ENCODE measurements around the gene TRHDE.

The TRHDE gene

DNA sequence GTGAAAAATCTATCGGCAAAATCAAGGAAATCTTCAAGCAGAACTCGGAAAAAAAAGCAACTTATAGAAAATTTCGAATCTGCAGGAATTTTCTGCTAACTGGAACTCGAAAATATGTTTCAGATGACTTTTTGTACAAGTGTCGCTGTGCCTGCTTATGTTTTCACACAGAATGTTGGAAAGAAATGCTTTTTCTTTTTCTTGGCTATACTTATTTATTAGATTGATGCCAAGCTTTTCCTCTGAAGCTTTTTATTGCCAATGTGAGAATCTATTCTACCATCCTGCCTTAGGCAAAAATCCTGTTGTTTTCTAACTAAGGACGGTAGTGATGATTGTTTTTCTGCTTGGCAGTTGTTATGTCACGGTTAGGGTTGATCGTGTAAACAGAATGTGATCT, 65.8 kb downstream of the TRHDE start:
- Histone ChIP-seq H3K27ac (no peak overlapping the region), H3K36me3 (replicated peaks) (no peaks in the 10 kb centered on the region), H3K4me3 (ENCODE audit: low read depth, low read length) (no peak overlapping the region), H3K27me3 (replicated peaks) (no peaks in the 10 kb centered on the region)
- TF ChIP-seq, protein P1, sequence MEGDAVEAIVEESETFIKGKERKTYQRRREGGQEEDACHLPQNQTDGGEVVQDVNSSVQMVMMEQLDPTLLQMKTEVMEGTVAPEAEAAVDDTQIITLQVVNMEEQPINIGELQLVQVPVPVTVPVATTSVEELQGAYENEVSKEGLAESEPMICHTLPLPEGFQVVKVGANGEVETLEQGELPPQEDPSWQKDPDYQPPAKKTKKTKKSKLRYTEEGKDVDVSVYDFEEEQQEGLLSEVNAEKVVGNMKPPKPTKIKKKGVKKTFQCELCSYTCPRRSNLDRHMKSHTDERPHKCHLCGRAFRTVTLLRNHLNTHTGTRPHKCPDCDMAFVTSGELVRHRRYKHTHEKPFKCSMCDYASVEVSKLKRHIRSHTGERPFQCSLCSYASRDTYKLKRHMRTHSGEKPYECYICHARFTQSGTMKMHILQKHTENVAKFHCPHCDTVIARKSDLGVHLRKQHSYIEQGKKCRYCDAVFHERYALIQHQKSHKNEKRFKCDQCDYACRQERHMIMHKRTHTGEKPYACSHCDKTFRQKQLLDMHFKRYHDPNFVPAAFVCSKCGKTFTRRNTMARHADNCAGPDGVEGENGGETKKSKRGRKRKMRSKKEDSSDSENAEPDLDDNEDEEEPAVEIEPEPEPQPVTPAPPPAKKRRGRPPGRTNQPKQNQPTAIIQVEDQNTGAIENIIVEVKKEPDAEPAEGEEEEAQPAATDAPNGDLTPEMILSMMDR (IDR thresholded peaks at IDR 0.05; ENCODE audit: low read depth, low read length, missing control alignments), result no peak
- no peak for DNase-seq
- in situ Hi-C loops (cut with HindIII; ENCODE audit: low pct_ligation_motif_present, low sequenced_read_pairs), result no loop called here

DNA sequence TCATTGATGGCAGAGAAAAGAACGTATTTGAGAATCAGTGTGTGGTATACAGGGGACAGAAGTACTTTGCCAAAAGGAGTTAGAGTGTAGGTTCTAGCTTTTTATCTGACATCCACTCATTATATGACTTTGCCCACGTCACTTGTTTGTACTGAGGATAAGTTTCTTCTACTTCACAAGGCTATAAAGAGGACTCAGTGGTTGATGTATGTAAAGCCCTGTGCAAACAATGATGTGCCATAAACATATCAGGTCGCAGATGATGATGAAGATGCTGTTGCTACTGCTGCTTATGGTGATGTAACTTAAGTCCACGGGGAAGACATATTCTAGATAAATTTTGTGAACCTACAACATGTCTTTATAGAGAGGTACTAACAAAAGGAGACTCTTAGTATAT, 66.3 kb downstream of the TRHDE start:
- TF ChIP-seq, protein P1 (IDR thresholded peaks at IDR 0.05; ENCODE audit: low read depth, low read length, missing control alignments), result no peak
- Histone ChIP-seq H3K27me3 (replicated peaks) (no peaks in the 10 kb centered on the region), H3K36me3 (replicated peaks) (no peaks in the 10 kb centered on the region), H3K4me3 (ENCODE audit: low read depth, low read length) (no peak overlapping the region), H3K27ac (no peak overlapping the region)
- no peak for DNase-seq
- in situ Hi-C loops (cut with HindIII; ENCODE audit: low pct_ligation_motif_present, low sequenced_read_pairs), result no loop called here

DNA sequence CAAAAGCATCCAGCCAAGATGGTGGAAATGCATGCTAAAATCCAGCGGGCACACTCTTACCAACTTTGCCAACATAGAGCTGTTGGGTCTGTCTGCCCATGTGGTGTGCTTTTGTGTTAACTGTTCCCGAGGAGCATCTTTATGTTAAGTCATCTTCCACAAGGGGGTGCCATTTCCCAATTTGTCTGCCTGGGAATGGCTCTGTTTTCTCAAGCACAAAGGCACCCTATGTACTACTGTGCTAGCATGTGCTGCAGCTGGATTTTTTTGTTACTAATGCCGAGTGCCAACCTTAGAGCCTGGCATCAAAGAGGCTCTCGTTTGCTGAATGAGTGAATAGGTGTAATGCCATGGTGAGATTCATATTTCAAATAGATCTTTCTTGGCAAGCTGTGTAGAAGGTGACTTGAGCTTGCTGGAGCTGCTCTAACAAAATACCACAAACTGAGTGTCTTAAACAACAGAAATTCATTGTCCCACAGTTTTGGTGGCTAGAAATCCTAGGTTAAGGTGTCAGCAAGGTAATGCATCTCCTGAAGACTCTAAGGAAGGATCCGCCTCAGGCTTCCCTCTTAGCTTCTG, 74.3 kb downstream of the TRHDE start:
- Histone ChIP-seq H3K36me3 (replicated peaks) (no peaks in the 10 kb centered on the region), H3K27ac (no peak overlapping the region), H3K27me3 (replicated peaks) (no peaks in the 10 kb centered on the region), H3K4me3 (ENCODE audit: low read depth, low read length) (no peak overlapping the region)
- TF ChIP-seq, protein P1 (IDR thresholded peaks at IDR 0.05; ENCODE audit: low read depth, low read length, missing control alignments), result peak; percentile 71
- in situ Hi-C loops (cut with HindIII; ENCODE audit: low pct_ligation_motif_present, low sequenced_read_pairs), result no loop called here
- DNase-seq, result peak; percentile 73

DNA sequence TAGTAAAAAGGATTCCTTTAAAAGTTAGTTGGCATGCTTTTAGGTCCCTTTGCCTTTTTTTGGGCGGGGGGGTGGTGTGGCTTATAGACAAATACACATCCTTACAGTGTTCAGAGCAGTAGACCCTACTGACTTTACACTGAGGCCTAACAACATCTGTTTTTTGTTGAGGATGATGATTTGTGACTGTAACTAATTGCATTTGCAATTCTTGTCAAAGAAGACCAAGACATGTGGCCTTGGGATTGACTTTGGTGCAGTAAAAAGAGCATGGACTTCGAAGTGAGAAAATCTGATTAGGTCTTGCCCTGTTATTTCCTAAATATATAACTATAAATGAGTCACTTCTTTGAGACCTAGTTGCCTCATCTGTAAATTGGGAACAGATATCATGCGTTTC, 77.3 kb downstream of the TRHDE start:
- no peaks in the 10 kb centered on the region for H3K36me3 ChIP-seq (replicated peaks)
- no peak overlapping the region for H3K4me3 ChIP-seq (ENCODE audit: low read depth, low read length)
- DNase-seq, result no peak
- TF ChIP-seq, protein P1 (IDR thresholded peaks at IDR 0.05; ENCODE audit: low read depth, low read length, missing control alignments), result no peak
- in situ Hi-C loops (cut with HindIII; ENCODE audit: low pct_ligation_motif_present, low sequenced_read_pairs), result no loop called here
- no peak overlapping the region for H3K27ac ChIP-seq
- H3K27me3 ChIP-seq (replicated peaks), result no peaks in the 10 kb centered on the region

DNA sequence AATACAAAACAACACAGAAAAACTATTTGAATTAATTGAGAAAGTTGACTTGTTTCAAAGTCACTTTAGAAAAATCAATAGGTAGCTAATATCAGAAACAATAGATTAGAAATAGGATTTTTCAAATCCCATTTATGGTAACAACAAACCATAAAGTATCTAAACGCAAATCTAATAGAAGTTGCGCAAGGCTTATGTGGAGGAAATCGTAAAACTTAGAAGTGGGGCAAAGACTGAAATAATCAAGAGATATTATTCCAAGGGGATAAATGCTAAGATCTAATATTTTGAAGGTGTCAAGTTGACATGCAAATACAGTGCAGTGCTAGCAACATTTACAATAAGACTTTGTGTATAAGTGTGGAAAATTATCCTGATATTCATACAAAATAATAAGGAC, 87.2 kb downstream of the TRHDE start:
- H3K27ac ChIP-seq, result no peak overlapping the region
- no peaks in the 10 kb centered on the region for H3K27me3 ChIP-seq (replicated peaks)
- TF ChIP-seq, protein P1 (IDR thresholded peaks at IDR 0.05; ENCODE audit: low read depth, low read length, missing control alignments), result no peak
- in situ Hi-C loops (cut with HindIII; ENCODE audit: low pct_ligation_motif_present, low sequenced_read_pairs), result no loop called here
- no peak for DNase-seq
- H3K36me3 ChIP-seq (replicated peaks), result no peaks in the 10 kb centered on the region
- no peak overlapping the region for H3K4me3 ChIP-seq (ENCODE audit: low read depth, low read length)

DNA sequence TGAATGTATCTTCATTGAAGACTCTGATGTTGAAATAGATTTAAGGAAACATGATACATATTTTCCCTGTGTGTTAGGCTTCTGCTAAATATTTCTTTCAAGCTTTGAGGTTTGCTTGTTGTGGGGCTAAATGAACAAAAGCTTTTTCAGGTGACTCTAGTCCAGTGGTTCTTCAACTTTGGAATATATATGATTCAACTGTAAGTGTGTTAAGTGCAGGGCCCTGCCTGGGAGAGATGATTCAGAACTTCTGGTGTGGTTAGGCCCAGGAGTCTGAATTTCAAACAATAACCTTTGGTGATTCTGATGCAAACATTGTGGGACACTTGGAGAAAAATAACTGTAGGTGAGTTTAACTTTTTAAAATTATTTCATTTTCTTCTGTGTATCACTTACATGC, 93.0 kb downstream of the TRHDE start:
- no peaks in the 10 kb centered on the region for H3K36me3 ChIP-seq (replicated peaks)
- H3K4me3 ChIP-seq (ENCODE audit: low read depth, low read length), result no peak overlapping the region
- H3K27me3 ChIP-seq (replicated peaks), result no peaks in the 10 kb centered on the region
- H3K27ac ChIP-seq, result no peak overlapping the region
- in situ Hi-C loops (cut with HindIII; ENCODE audit: low pct_ligation_motif_present, low sequenced_read_pairs), result no loop called here
- no peak for DNase-seq
- TF ChIP-seq, protein P1 (IDR thresholded peaks at IDR 0.05; ENCODE audit: low read depth, low read length, missing control alignments), result no peak
